Upper lobe of right lung (tissue), 1 donor: ENCODE results near the gene VWCE. TPM values are rescaled to one million over a fixed set of nuclear protein-coding genes. Genes with fewer than 3 reads are reported as not detected.
A peak's percentile ranks its signal among the peaks of the same experiment; 100 is the strongest.

Experiments used
- ATAC-seq: fragments of 200-7000 bp; cut with Tn5 transposase; one replicate; pipeline ENCODE4 v1.9.1; 2020; ENCODE audit warnings: mild to moderate bottlenecking, moderate library complexity
- DNase-seq: peaks from one replicate; pipeline ENCODE4 v3.0.0-alpha.2; 2020
- H3K27ac ChIP-seq: fragments of 200-600 bp; one replicate; pipeline ENCODE4 v1.8.0; 2022
- H3K27me3 ChIP-seq: fragments of 200-600 bp; one replicate; pipeline ENCODE4 v1.8.0; 2022; ENCODE audit warnings: mild to moderate bottlenecking
- H3K36me3 ChIP-seq: fragments of 200-600 bp; one replicate; pipeline ENCODE4 v1.8.0; 2022
- H3K4me1 ChIP-seq: fragments of 200-600 bp; one replicate; pipeline ENCODE4 v1.8.0; 2022
- H3K4me3 ChIP-seq: fragments of 200-600 bp; one replicate; pipeline ENCODE4 v1.8.0; 2022; ENCODE audit warnings: mild to moderate bottlenecking
- H3K9me3 ChIP-seq: fragments of 200-600 bp; one replicate; pipeline ENCODE4 v1.8.0; 2022
- CTCF ChIP-seq: fragments of 200-600 bp; IDR thresholded peaks from one replicate; pipeline ENCODE4 v1.8.0; 2022; ENCODE audit warnings: antibody characterized with exemption
- intact Hi-C: fragments of 100-400 bp; cut with DNase I; formaldehyde crosslinking; loops from one replicate; pipeline ENCODE4 v1.11.0; 2022
- total RNA-seq: library from RNA; stranded (reverse); fragmentation: NEBNext Ultra II Directional; extraction: Animal tissue kit (Norgen Biotek cat#: 25700); gene quantifications from one replicate; pipeline ENCODE4 v1.2.1, GENCODE V29; 2021
- donor health status: DM: no; HTN: yes; CAD: no; lungs with severe emphysema.

Gene VWCE
- total RNA-seq, 1 donor from 2014 or later, result 1.5 TPM

GRCh38 chr11:61281581-61282250 is 13.4 kb downstream of the VWCE start:
- intact Hi-C loops, result no loop called here
- peak; percentile 89 for ATAC-seq
- Histone ChIP-seq H3K4me3 (no peak overlapping the region), H3K36me3 (no peaks in the 10 kb centered on the region), H3K9me3 (no peaks in the 10 kb centered on the region), H3K4me1 (no peaks in the 10 kb centered on the region), H3K27me3 (no peaks in the 10 kb centered on the region), H3K27ac (no peak overlapping the region)
- DNase-seq, result peak; percentile 74
- no peak for TF ChIP-seq CTCF

GRCh38 chr11:61280883-61281580 is 14.1 kb downstream of the VWCE start:
- Histone ChIP-seq H3K36me3 (no peaks in the 10 kb centered on the region), H3K4me1 (no peaks in the 10 kb centered on the region), H3K27me3 (no peaks in the 10 kb centered on the region), H3K27ac (no peak overlapping the region), H3K4me3 (no peak overlapping the region), H3K9me3 (no peaks in the 10 kb centered on the region)
- ATAC-seq (no peak), DNase-seq (no peak)
- intact Hi-C loops, result no loop called here
- TF ChIP-seq CTCF, result no peak

- intact Hi-C loops, result no loop called here
- H3K9me3 ChIP-seq, result no peaks in the 10 kb centered on the region
- TF ChIP-seq CTCF, result no peak
- no peak overlapping the region for H3K27ac ChIP-seq
- DNase-seq (no peak), ATAC-seq (no peak)
- H3K4me3 ChIP-seq, result no peak overlapping the region
- H3K4me1 ChIP-seq, result no peaks in the 10 kb centered on the region
- no peaks in the 10 kb centered on the region for H3K36me3 ChIP-seq
- H3K27me3 ChIP-seq, result no peaks in the 10 kb centered on the region
Observed at GRCh38 chr11:61279934-61280659, 15.0 kb downstream of the VWCE start.

GRCh38 chr11:61278001-61278470 is 17.1 kb downstream of the VWCE start:
- Histone ChIP-seq H3K36me3 (no peaks in the 10 kb centered on the region), H3K4me3 (no peak overlapping the region), H3K9me3 (no peaks in the 10 kb centered on the region), H3K4me1 (no peaks in the 10 kb centered on the region), H3K27me3 (no peaks in the 10 kb centered on the region), H3K27ac (no peak overlapping the region)
- ATAC-seq, result no peak
- intact Hi-C loops, result no loop called here
- no peak for TF ChIP-seq CTCF
- DNase-seq, result no peak

- H3K27me3 ChIP-seq, result no peaks in the 10 kb centered on the region
- no peaks in the 10 kb centered on the region for H3K36me3 ChIP-seq
- H3K9me3 ChIP-seq, result no peaks in the 10 kb centered on the region
- no peak overlapping the region for H3K4me3 ChIP-seq
- no peak overlapping the region for H3K27ac ChIP-seq
- ATAC-seq, result no peak
- TF ChIP-seq CTCF, result no peak
- intact Hi-C loops, result no loop called here
- no peak for DNase-seq
- H3K4me1 ChIP-seq, result no peaks in the 10 kb centered on the region
Observed at GRCh38 chr11:61277186-61278000, 17.7 kb downstream of the VWCE start.
